HG03064 (cell line): Measurements from ENCODE around the gene C16orf89.

ENCODE experiments used
- ATAC-seq: cut with Tn5 transposase; IDR thresholded peaks from one replicate; pipeline ENCODE4 v1.9.1; 2021; ENCODE audit warnings: low read depth; ENCODE audit not compliant: unreplicated experiment

The C16orf89 gene

DNA sequence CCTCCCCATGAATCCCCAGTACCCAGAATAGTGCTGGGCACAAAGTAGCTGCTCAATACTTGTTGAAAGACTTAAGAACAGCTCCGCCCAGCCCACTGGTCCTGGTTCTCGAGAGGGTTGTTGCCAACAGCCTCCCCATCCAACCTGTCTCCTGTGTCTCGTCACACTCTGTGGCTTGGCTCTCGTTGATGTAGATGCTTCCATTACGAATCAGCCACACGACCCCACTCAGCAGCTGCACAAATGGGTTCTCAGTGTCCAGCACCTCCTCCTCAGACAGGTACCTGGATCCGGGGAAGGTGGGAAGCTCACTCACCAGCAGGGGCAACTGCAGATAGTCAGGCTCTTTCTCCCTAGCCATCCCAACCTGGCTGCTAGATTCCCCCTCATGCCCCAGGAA, 34.2 kb downstream of the C16orf89 start:
- ATAC-seq = no peak

DNA sequence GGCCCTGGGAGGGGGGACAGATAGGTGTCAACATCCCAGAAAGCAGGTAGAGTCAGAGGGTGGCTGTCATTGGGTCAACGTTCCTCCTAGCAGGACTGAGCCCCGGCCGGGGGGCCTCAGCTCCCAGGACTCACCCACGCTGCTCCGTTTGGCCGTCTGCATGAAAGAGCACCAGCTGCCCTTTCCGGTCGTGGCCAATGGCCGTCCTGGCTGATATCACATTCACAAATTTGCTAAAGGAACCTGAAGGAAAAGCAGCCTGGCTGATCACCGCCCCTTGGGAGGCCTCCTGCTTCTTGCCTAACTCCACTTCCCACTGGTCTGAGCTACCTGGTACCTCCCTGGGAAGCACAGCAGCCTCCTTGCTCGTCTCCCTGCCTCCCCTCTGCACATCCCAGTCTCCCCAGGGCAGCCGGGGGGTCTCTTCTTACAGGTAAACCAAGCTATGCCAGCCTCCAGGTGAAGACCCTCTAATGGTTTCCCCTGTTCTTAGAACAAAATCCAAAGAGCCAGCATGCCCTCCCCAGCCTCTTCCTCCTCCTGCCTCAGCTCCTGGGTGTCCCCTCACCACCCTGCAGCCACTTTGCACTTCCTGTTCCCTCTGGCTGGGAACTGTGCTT, 35.4 kb downstream of the C16orf89 start:
- ATAC-seq = no peak

GRCh38 chr16:5028950-5029475, 36.7 kb downstream of the C16orf89 start:
- no peak for ATAC-seq

- no peak for ATAC-seq
Measured at GRCh38 chr16:5027575-5028235, 38.1 kb downstream of the C16orf89 start.

DNA sequence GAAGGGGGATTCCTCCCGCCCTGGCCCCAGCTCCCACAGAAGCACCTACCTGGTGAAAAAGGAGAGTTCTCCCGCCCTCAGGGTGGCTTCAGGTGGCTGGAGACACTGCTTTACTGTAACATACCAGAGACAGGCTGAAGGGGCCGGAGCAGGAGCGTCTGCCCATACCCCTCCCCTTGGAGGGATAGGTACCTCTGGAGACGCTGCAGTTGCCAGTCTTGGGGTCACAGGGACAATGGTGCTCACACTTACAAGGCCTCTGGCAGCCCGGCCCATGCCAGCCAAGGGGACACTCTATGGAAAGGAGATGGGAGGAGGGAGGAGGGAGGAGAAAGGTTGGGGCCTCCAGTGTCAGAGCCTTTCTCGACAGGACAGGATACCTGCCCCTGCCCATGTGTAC, 38.7 kb downstream of the C16orf89 start:
- no peak for ATAC-seq

DNA sequence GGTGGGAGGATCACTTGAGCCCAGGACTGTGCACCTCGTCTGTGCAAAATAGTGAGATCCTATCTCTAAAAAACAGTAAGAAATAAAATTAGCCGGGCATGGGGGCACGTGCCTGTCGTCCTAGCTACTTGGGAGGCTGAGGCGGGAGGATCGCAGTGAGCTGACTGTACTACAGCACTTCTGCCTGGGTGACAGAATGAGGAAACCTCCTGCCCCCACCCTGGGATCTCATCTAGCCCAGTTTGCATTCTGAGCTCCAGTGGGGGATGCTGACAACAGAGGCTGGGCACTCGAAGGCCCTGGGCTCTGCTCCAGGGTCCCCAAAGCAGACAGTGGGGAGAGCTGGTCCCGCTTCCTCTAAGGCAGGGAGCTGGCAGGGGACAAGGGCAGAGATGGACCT, 39.1 kb downstream of the C16orf89 start:
- ATAC-seq = no peak

DNA sequence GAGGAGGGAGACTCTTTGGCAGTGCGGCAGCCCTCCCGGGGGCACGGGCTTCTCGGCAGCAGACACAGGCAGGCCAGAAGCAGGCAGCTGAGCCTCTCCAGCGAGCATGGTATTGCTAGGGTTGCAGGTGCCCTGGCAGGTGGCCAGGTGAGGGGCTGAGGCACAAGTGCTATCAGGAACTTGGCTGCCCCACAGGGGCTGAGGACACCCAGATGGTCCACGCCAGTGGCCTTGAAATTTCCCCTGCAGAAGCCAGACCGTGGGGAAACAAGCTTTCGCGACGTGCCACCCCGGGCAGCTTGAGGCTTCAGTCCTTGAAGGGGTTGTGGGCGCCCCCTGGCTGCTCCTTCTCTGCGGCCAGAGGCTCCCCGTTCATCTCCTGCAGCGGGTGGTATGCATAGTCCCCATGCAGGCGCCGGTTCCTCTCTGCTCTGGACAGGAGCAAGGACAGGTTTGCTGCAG, 40.6 kb downstream of the C16orf89 start:
- no peak for ATAC-seq

DNA sequence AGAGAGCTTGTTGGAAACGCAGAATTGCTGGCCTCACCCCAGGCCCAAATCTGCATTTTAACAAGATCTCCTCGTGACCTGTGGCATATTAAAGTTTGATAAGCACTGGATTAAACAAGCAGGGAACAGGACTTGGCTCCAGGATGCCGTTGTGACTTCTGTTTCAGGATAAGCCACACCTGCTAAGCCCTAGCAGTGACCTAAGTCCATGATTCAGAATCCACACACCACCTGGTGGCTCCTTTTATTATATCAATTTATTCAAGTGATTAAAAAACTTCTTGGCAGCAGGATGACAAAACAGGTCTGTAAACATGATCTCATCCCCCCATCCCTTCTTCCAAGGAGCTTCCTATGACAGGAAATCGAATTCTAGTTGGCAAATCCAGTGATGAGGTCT, 41.1 kb downstream of the C16orf89 start:
- ATAC-seq = no peak

- ATAC-seq = no peak
Measured at GRCh38 chr16:5022521-5022920, 43.2 kb downstream of the C16orf89 start.

- no peak for ATAC-seq
Measured at GRCh38 chr16:5020551-5020950, 45.2 kb downstream of the C16orf89 start.

DNA sequence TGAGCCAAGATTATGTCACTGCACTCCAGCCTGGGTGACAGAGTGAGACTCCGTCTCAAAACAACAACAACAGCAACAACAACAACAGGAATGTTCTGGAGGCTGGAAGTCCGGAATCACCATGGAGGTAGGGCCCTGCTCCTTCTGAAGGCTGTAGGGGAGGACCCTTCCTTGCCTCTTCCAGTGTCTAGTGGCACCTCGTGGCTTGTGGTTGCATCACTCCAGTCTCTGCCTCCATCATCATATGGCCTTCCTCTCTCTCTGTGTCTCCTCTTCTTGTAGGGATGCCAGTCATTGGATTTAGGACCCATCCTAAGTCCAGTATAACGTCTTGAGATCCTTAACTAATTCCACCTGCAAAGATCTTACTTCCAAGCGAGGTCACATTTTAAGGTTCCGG, 46.0 kb downstream of the C16orf89 start:
- no peak for ATAC-seq

- no peak for ATAC-seq
Measured at GRCh38 chr16:5018793-5019192, 47.0 kb downstream of the C16orf89 start.

GRCh38 chr16:5017678-5017969, 48.1 kb downstream of the C16orf89 start:
- no peak for ATAC-seq

- ATAC-seq = no peak
Measured at GRCh38 chr16:5016967-5017677, 48.6 kb downstream of the C16orf89 start.

DNA sequence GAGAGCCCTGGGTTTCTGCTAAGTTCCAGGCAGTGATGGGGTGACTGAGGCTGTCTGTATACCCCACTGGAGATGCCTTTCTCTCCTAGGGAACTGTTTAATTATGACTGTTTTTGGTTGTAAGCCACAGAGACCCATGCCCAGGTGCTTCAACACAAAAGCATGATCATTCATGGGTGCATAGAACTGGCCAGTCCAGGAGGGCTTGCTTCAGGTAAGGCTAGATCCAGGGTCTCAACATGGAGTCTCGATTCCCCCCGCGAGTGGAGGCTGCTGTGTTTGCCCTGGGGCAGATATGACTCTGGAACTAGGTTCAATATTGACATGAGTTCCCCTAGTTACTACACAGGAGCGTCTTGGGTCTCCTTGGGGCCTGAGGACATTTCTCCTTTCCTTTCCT, 49.9 kb downstream of the C16orf89 start:
- ATAC-seq = no peak

DNA sequence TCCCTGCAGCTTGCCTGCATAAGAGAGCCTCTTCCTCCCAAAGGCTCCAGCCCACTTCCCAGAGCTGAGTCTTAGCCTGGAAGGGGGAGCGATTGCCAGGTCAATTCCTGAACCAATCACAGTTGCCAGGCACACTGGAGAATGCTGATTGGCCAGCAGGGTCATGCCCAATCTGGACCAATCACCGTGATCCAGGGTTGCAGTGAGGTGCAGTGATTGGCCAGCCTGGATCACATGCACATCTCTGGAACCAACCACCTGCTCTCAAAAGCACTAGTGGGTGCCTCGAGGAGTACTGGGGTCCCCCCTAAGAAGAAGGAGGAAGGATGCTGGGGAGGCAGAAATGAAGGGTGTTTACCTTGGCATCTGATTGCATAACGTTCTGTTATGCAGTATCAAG, 50.4 kb downstream of the C16orf89 start:
- no peak for ATAC-seq

- ATAC-seq = no peak
Measured at GRCh38 chr16:5012887-5013286, 52.9 kb downstream of the C16orf89 start.

GRCh38 chr16:5011637-5012036, 54.1 kb downstream of the C16orf89 start:
- no peak for ATAC-seq

DNA sequence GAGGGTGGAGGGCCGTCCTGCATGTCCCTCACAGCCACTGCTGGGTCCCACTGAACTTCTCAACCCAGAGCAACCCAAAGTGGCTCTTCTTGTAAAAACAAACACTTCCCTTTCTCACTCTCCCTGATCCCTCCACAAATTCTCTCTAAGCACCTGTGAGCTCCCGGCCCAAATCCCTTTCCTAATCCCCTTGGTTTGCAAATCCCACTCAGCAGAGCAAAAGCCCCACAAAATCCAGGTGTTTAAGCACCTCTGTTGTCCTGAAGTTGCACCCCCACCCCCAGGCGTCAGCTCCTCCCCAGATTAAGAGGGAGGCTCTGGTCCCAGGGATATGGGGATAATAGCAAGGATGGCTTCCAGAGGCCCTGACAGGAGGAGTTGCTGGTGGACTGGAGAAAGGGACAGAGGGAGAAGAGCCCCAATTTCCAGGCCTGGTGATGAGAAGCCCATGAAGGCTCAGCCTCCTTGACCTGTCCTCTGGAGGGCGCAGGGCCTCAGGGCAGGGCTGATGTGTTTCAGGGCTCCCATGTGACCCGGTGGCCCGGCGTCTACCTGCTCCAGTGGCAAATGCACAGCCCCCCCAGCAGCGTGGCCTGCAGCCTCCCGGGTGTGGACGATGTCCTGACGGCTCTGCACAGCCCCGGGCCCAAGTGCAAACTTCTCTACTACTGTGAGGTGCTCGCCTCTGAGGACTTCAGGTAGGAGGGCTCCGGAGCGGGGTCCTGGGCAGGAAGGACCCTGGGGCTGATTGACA, 55.0 kb downstream of the C16orf89 start:
- no peak for ATAC-seq

GRCh38 chr16:5008311-5008731, 57.4 kb downstream of the C16orf89 start:
- ATAC-seq = no peak

- no peak for ATAC-seq
Measured at GRCh38 chr16:5007256-5007655, 58.5 kb downstream of the C16orf89 start.
